HepG2 (cell line): ENCODE results near the gene DDX39B. TPM values are rescaled to one million over a fixed set of nuclear protein-coding genes. Genes with fewer than 3 reads are reported as not detected.

Experiments
- ERF ChIP-seq: IDR thresholded peaks from 2 replicates; pipeline ENCODE4 v1.6.1; 2018; ENCODE audit warnings: missing biosample characterization, missing genetic modification reagents
- HDAC1 ChIP-seq: sonication (generic); formaldehyde crosslinking; IDR thresholded peaks from 2 replicates; pipeline ENCODE4 v1.5.1; 2020; ENCODE audit warnings: mild to moderate bottlenecking, missing genetic modification reagents
- JARID2 ChIP-seq: sonication (generic); formaldehyde crosslinking; IDR thresholded peaks from 2 replicates; pipeline ENCODE4 v1.8.1; 2023; ENCODE audit warnings: missing genetic modification reagents, inconsistent platforms; ENCODE audit not compliant: insufficient replicate concordance
- POLR2A ChIP-seq, 2 experiments: IDR thresholded peaks; 2 replicates each; pipeline ENCODE4 v1.6.1; 2011; ENCODE audit warnings: low read depth in 2 of 2, low read length in 2 of 2, mild to moderate bottlenecking in 1 of 2, moderate library complexity in 1 of 2; ENCODE audit not compliant: insufficient read depth in 1 of 2
- RFXANK ChIP-seq: IDR thresholded peaks from 2 replicates; pipeline ENCODE4 v1.6.1; 2016
- TOPORS ChIP-seq: sonication (generic); formaldehyde crosslinking; IDR thresholded peaks from 2 replicates; pipeline ENCODE4 v1.8.0; 2023; ENCODE audit warnings: mild to moderate bottlenecking, missing genetic modification reagents
- ZEB1 ChIP-seq: IDR thresholded peaks from 2 replicates; pipeline ENCODE4 v1.6.1; 2012; ENCODE audit warnings: mild to moderate bottlenecking, low read depth, inconsistent platforms; ENCODE audit not compliant: insufficient replicate concordance
- ZNF101 ChIP-seq: sonication (generic); formaldehyde crosslinking; IDR thresholded peaks from 2 replicates; pipeline ENCODE4 v1.4.0; 2020; ENCODE audit warnings: mild to moderate bottlenecking, low read depth, missing genetic modification reagents, borderline replicate concordance
- ZNF484 ChIP-seq: sonication (generic); formaldehyde crosslinking; IDR thresholded peaks from 2 replicates; pipeline ENCODE4 v1.5.1; 2020; ENCODE audit warnings: mild to moderate bottlenecking, low read depth, missing genetic modification reagents, borderline replicate concordance
- ZNF720 ChIP-seq: sonication (generic); formaldehyde crosslinking; IDR thresholded peaks from 2 replicates; pipeline ENCODE4 v1.4.0; 2020; ENCODE audit warnings: missing genetic modification reagents
- ZNF737 ChIP-seq: sonication (generic); formaldehyde crosslinking; IDR thresholded peaks from 2 replicates; pipeline ENCODE4 v1.5.0; 2020; ENCODE audit warnings: missing genetic modification reagents, mild to moderate bottlenecking, borderline replicate concordance
- ZNF782 ChIP-seq: sonication (generic); formaldehyde crosslinking; IDR thresholded peaks from 2 replicates; pipeline ENCODE4 v1.4.0; 2020; ENCODE audit warnings: missing genetic modification reagents, mild to moderate bottlenecking, borderline replicate concordance
- ZNF839 ChIP-seq: sonication (generic); formaldehyde crosslinking; IDR thresholded peaks from 2 replicates; pipeline ENCODE4 v1.4.0; 2020; ENCODE audit warnings: missing genetic modification reagents, mild to moderate bottlenecking, borderline replicate concordance
- polyA plus RNA-seq, 8 experiments: library from polyadenylated mRNA; depleted of rRNA in 3 of 8; stranded (reverse) in 7 of 8; unstranded in 1 of 8; fragments of >200 nt; fragmentation: Illumina TruSeq in 4 of 8; extraction: Trizol in 4 of 8; gene quantifications; 2 replicates each; pipeline versions ENCODE4 v1.2.1 to v1.2.3, GENCODE V29; 2011 to 2016; ENCODE audit warnings: low read depth in 4 of 8, missing spikeins in 1 of 8, mixed read lengths in 1 of 8; ENCODE audit not compliant: insufficient read depth in 1 of 8
- total RNA-seq, 5 experiments: library from RNA; depleted of rRNA; stranded (reverse); fragments of >200 nt; fragmentation: Illumina TruSeq; extraction: Trizol; gene quantifications; 2 replicates each; pipeline ENCODE4 v1.2.3, GENCODE V29; 2016; ENCODE audit warnings: low read depth in 1 of 5
- TF ChIP-seq, protein P1 (sequence below): IDR thresholded peaks from 2 replicates; pipeline ENCODE4 v1.6.1; 2016; ENCODE audit warnings: mild to moderate bottlenecking
- TF ChIP-seq, protein P2 (sequence below): sonication (generic); formaldehyde crosslinking; IDR thresholded peaks from 2 replicates; pipeline ENCODE4 v1.4.0; 2020; ENCODE audit warnings: missing genetic modification reagents
- TF ChIP-seq, protein P3 (sequence below): sonication (generic); formaldehyde crosslinking; IDR thresholded peaks from 2 replicates; pipeline ENCODE4 v1.5.0; 2020; ENCODE audit warnings: mild to moderate bottlenecking, missing genetic modification reagents, borderline replicate concordance
- TF ChIP-seq, protein P4 (sequence below): sonication (generic); formaldehyde crosslinking; IDR thresholded peaks from 2 replicates; pipeline ENCODE4 v1.8.0; 2022; ENCODE audit warnings: mild to moderate bottlenecking, missing genetic modification reagents, moderate library complexity

Gene DDX39B
- total and polyA plus RNA-seq, 2 of the 13 experiments (the other 11 are each of a cell fraction or from before 2014, with no cell fraction given) = 570 to 678 TPM

DNA sequence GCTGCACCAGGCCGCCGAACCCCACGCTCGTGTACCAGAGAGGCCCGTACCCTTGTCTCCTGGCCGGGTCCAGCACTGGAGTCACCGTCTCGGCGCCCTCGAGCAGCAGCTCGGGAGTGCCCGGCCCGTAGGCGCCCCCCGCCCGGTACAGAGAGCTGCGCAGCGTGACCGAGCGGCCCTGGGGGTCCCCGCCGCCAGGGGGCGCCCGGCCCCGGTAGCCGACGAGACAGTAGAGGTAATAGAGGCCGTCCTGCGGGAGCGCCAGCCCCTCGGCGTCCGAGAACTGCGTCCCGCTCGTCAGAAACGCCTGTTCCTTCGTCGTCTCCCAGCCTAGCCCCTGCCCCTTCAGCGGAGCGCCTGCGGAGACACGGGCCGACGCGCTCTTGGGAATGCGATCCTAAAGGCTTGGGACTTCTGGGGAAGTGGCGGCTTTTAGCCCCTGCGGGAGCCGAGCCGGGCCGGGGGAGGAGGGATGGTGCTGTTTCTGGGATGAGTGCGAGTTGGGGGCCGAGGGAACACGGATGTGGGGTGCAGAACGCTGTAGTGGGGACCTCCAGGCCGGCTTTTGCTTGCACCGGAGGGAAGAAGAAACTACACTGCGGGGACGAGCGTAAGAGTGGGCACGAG lies 39.1 kb upstream of the DDX39B start (continued):
- TF ChIP-seq, protein P1, sequence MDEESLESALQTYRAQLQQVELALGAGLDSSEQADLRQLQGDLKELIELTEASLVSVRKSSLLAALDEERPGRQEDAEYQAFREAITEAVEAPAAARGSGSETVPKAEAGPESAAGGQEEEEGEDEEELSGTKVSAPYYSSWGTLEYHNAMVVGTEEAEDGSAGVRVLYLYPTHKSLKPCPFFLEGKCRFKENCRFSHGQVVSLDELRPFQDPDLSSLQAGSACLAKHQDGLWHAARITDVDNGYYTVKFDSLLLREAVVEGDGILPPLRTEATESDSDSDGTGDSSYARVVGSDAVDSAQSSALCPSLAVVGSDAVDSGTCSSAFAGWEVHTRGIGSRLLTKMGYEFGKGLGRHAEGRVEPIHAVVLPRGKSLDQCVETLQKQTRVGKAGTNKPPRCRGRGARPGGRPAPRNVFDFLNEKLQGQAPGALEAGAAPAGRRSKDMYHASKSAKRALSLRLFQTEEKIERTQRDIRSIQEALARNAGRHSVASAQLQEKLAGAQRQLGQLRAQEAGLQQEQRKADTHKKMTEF = peak; percentile 91
- TF ChIP-seq, protein P2, sequence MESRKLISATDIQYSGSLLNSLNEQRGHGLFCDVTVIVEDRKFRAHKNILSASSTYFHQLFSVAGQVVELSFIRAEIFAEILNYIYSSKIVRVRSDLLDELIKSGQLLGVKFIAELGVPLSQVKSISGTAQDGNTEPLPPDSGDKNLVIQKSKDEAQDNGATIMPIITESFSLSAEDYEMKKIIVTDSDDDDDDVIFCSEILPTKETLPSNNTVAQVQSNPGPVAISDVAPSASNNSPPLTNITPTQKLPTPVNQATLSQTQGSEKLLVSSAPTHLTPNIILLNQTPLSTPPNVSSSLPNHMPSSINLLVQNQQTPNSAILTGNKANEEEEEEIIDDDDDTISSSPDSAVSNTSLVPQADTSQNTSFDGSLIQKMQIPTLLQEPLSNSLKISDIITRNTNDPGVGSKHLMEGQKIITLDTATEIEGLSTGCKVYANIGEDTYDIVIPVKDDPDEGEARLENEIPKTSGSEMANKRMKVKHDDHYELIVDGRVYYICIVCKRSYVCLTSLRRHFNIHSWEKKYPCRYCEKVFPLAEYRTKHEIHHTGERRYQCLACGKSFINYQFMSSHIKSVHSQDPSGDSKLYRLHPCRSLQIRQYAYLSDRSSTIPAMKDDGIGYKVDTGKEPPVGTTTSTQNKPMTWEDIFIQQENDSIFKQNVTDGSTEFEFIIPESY (CRISPR knock-in tag) = peak; percentile 69
- peak; percentile 87; the same call in 1 of the 2 replicates for TF ChIP-seq ZNF737
- TF ChIP-seq HDAC1 (CRISPR knock-in tag) = peak; percentile 62
- no peak for TF ChIP-seq ZNF839
- TF ChIP-seq ZEB1 = no peak
- TF ChIP-seq ZNF720 (CRISPR knock-in tag) = no peak
- 0 out of 2 replicates have a peak, but pooled peaks have one; percentile 55 for TF ChIP-seq TOPORS (CRISPR knock-in tag)
- no peak for TF ChIP-seq ZNF101 (CRISPR knock-in tag)
- TF ChIP-seq ZNF782 = peak; percentile 27; the same call in 1 of the 2 replicates
- TF ChIP-seq ERF (CRISPR knock-in tag) = peak; percentile 90; the same call in 1 of the 2 replicates
- TF ChIP-seq, protein P3, sequence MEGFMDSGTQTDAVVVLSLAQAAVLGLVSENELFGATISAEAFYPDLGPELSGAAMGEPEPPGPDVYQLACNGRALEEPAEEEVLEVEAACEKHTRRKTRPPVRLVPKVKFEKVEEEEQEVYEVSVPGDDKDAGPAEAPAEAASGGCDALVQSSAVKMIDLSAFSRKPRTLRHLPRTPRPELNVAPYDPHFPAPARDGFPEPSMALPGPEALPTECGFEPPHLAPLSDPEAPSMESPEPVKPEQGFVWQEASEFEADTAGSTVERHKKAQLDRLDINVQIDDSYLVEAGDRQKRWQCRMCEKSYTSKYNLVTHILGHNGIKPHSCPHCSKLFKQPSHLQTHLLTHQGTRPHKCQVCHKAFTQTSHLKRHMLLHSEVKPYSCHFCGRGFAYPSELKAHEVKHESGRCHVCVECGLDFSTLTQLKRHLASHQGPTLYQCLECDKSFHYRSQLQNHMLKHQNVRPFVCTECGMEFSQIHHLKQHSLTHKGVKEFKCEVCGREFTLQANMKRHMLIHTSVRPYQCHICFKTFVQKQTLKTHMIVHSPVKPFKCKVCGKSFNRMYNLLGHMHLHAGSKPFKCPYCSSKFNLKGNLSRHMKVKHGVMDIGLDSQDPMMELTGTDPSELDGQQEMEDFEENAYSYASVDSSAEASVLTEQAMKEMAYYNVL = peak; percentile 88; the same call in 1 of the 2 replicates
- TF ChIP-seq RFXANK (CRISPR knock-in tag) = 0 out of 2 replicates have a peak, but pooled peaks have one; percentile 10
- peak in 1 of 2 experiments; percentile 53; a peak in 1 of 4 replicates for TF ChIP-seq POLR2A (IDR thresholded peaks at IDR 0.05; ENCODE audit: insufficient read depth in 1 of 2, low read depth in 2 of 2, low read length in 2 of 2)
- TF ChIP-seq, protein P4, sequence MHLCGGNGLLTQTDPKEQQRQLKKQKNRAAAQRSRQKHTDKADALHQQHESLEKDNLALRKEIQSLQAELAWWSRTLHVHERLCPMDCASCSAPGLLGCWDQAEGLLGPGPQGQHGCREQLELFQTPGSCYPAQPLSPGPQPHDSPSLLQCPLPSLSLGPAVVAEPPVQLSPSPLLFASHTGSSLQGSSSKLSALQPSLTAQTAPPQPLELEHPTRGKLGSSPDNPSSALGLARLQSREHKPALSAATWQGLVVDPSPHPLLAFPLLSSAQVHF (CRISPR knock-in tag) = no peak
- peak; percentile 90 for TF ChIP-seq JARID2 (CRISPR knock-in tag)
- no peak for TF ChIP-seq ZNF484
